ENCODE measurements around the gene EXT2.

Gene EXT2

GRCh38 chr11:44185522-44185921 is 90.0 kb downstream of the EXT2 start:
- CTCF ChIA-PET: interaction anchor here (0.7 kb wide), 1 partner anchor 11 kb away, joined by 5 read pairs; no protein-coding TSS in a partner anchor
- DNase-seq (ENCODE audit: extremely low spot score): no peak
- POLR2A ChIA-PET: no interaction called here
- TF ChIP-seq CTBP1 (IDR thresholded peaks at IDR 0.05; ENCODE audit: borderline replicate concordance): no peak
- no peak for TF ChIP-seq L3MBTL2 (conservative IDR thresholded peaks at IDR 0.05)
- no peak for TF ChIP-seq BHLHE40 (IDR thresholded peaks at IDR 0.05; ENCODE audit: borderline replicate concordance)
- TF ChIP-seq FOXK2 (IDR thresholded peaks at IDR 0.05): no peak
- no peak for TF ChIP-seq SP1 (IDR thresholded peaks at IDR 0.05)
- TF ChIP-seq SUZ12 (IDR thresholded peaks at IDR 0.05): no peak
- no peak for TF ChIP-seq LEF1 (IDR thresholded peaks at IDR 0.05; ENCODE audit: borderline replicate concordance)
- no peak for TF ChIP-seq ELF4 (IDR thresholded peaks at IDR 0.05)
- no peak for TF ChIP-seq FOXA1 (IDR thresholded peaks at IDR 0.05)
- TF ChIP-seq NFRKB (IDR thresholded peaks at IDR 0.05): no peak
- no peak for TF ChIP-seq ZNF384 (IDR thresholded peaks at IDR 0.05)
- TF ChIP-seq FOXM1 (IDR thresholded peaks at IDR 0.05; ENCODE audit: borderline replicate concordance): no peak
- TF ChIP-seq, protein P1, sequence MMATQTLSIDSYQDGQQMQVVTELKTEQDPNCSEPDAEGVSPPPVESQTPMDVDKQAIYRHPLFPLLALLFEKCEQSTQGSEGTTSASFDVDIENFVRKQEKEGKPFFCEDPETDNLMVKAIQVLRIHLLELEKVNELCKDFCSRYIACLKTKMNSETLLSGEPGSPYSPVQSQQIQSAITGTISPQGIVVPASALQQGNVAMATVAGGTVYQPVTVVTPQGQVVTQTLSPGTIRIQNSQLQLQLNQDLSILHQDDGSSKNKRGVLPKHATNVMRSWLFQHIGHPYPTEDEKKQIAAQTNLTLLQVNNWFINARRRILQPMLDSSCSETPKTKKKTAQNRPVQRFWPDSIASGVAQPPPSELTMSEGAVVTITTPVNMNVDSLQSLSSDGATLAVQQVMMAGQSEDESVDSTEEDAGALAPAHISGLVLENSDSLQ (IDR thresholded peaks at IDR 0.05): no peak

DNA sequence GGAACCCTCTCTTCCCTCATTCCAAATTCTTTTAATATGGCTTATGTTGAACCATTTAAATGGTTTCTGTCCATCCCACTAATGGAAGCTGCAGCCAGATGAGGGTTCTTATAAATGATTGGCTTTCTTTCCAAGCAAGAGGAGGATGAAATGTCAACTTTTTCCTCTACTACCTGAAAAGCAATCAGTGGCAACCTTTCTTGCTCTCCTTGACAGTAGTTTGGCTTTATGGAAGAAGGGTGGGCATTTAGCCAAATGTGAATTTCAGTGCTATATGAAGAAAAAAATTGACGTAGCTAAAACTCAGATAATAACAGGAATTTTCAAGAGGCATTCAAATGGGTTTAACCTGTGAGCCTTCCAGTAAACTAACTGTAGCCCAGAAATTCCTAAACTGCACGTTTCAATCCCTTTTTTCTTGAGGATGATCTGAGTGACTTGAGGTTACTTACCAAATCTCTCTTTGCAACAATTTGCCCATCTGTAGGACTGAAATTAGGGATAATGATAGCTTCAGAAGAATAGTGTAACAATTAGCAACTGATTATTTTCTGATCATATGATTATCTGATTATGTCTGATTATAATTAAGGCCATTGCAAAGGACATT is 90.9 kb downstream of the EXT2 start:
- no peak for TF ChIP-seq SP1 (IDR thresholded peaks at IDR 0.05)
- no peak for TF ChIP-seq FOXK2 (IDR thresholded peaks at IDR 0.05)
- TF ChIP-seq LEF1 (IDR thresholded peaks at IDR 0.05; ENCODE audit: borderline replicate concordance): no peak
- no peak for TF ChIP-seq SUZ12 (IDR thresholded peaks at IDR 0.05)
- no peak for TF ChIP-seq L3MBTL2 (conservative IDR thresholded peaks at IDR 0.05)
- no peak for TF ChIP-seq ELF4 (IDR thresholded peaks at IDR 0.05)
- TF ChIP-seq FOXA1 (IDR thresholded peaks at IDR 0.05): no peak
- TF ChIP-seq ZNF384 (IDR thresholded peaks at IDR 0.05): no peak
- TF ChIP-seq BHLHE40 (IDR thresholded peaks at IDR 0.05; ENCODE audit: borderline replicate concordance): no peak
- TF ChIP-seq FOXM1 (IDR thresholded peaks at IDR 0.05; ENCODE audit: borderline replicate concordance): no peak
- TF ChIP-seq HDGF (IDR thresholded peaks at IDR 0.05; ENCODE audit: borderline replicate concordance): no peak
- no peak for TF ChIP-seq TARDBP (IDR thresholded peaks at IDR 0.05)
- TF ChIP-seq ARNT (IDR thresholded peaks at IDR 0.05): no peak
- TF ChIP-seq, protein P1 (IDR thresholded peaks at IDR 0.05): no peak
- no peak for TF ChIP-seq NFRKB (IDR thresholded peaks at IDR 0.05)
- TF ChIP-seq CTBP1 (IDR thresholded peaks at IDR 0.05; ENCODE audit: borderline replicate concordance): no peak
- no peak for DNase-seq (ENCODE audit: extremely low spot score)
- ChIA-PET CTCF (no interaction called here), POLR2A (no interaction called here)

- DNase-seq (ENCODE audit: extremely low spot score): no peak
- POLR2A ChIA-PET: no interaction called here
- TF ChIP-seq BHLHE40 (IDR thresholded peaks at IDR 0.05; ENCODE audit: borderline replicate concordance): no peak
- TF ChIP-seq, protein P1 (IDR thresholded peaks at IDR 0.05): no peak
- no peak for TF ChIP-seq SUZ12 (IDR thresholded peaks at IDR 0.05)
- no peak for TF ChIP-seq FOXM1 (IDR thresholded peaks at IDR 0.05; ENCODE audit: borderline replicate concordance)
- TF ChIP-seq TARDBP (IDR thresholded peaks at IDR 0.05): no peak
- TF ChIP-seq NFRKB (IDR thresholded peaks at IDR 0.05): no peak
- TF ChIP-seq LEF1 (IDR thresholded peaks at IDR 0.05; ENCODE audit: borderline replicate concordance): no peak
- no peak for TF ChIP-seq HDGF (IDR thresholded peaks at IDR 0.05; ENCODE audit: borderline replicate concordance)
- TF ChIP-seq SP1 (IDR thresholded peaks at IDR 0.05): no peak
- no peak for TF ChIP-seq L3MBTL2 (conservative IDR thresholded peaks at IDR 0.05)
- TF ChIP-seq FOXK2 (IDR thresholded peaks at IDR 0.05): no peak
- no peak for TF ChIP-seq ELF4 (IDR thresholded peaks at IDR 0.05)
- TF ChIP-seq ARNT (IDR thresholded peaks at IDR 0.05): no peak
- no peak for TF ChIP-seq FOXA1 (IDR thresholded peaks at IDR 0.05)
- TF ChIP-seq ZNF384 (IDR thresholded peaks at IDR 0.05): no peak
- no peak for TF ChIP-seq CTBP1 (IDR thresholded peaks at IDR 0.05; ENCODE audit: borderline replicate concordance)
- CTCF ChIA-PET: interaction anchor here (2.0 kb wide), 1 partner anchor 10 kb away, joined by 6 read pairs; no protein-coding TSS in a partner anchor
These were observed 93.2 kb downstream of the EXT2 start for GRCh38 chr11:44188643-44189042.

- DNase-seq (ENCODE audit: extremely low spot score): no peak
- ChIA-PET POLR2A (no interaction called here), CTCF (interaction anchor here (1.2 to 1.6 kb wide), 2 partner anchors 45 to 57 kb away, joined by 3 to 4 read pairs; no protein-coding TSS in a partner anchor)
- TF ChIP-seq NFRKB (IDR thresholded peaks at IDR 0.05) (no peak), BHLHE40 (IDR thresholded peaks at IDR 0.05; ENCODE audit: borderline replicate concordance) (no peak), FOXA1 (IDR thresholded peaks at IDR 0.05) (no peak), FOXM1 (IDR thresholded peaks at IDR 0.05; ENCODE audit: borderline replicate concordance) (no peak), TARDBP (IDR thresholded peaks at IDR 0.05) (no peak), ARNT (IDR thresholded peaks at IDR 0.05) (no peak), FOXK2 (IDR thresholded peaks at IDR 0.05) (no peak), HDGF (IDR thresholded peaks at IDR 0.05; ENCODE audit: borderline replicate concordance) (no peak), SP1 (IDR thresholded peaks at IDR 0.05) (no peak), L3MBTL2 (conservative IDR thresholded peaks at IDR 0.05) (no peak), SUZ12 (IDR thresholded peaks at IDR 0.05) (no peak), CTBP1 (IDR thresholded peaks at IDR 0.05; ENCODE audit: borderline replicate concordance) (no peak), ELF4 (IDR thresholded peaks at IDR 0.05) (no peak)
- TF ChIP-seq, protein P1 (IDR thresholded peaks at IDR 0.05): no peak
These were observed 94.8 kb downstream of the EXT2 start for GRCh38 chr11:44189986-44190882.

Data from HEK293T (cell line).